ENCODE measurements around the gene ADCY9. TPM values are rescaled to one million over a fixed set of nuclear protein-coding genes. Genes with fewer than 3 reads are reported as not detected.
"Not testable (repeated sequence)": the region's sequence is repeated elsewhere in the genome, so short reads cannot be mapped to it uniquely, and the experiment has no call there.

Gene ADCY9
- total RNA-seq, 1 donor from 2014 or later: 49.6 TPM

GRCh38 chr16:3957344-3957980 lies 158.8 kb downstream of the ADCY9 start:
- H3K4me3 ChIP-seq: no peak overlapping the region
- peaks cover 26% of the 10 kb centered on the region for H3K4me1 ChIP-seq
- DNase-seq: no peak
- TF ChIP-seq CTCF (IDR thresholded peaks at IDR 0.05): no peak
- no peak for ATAC-seq
- intact Hi-C loops (cut with DNase I): no loop called here
- H3K9me3 ChIP-seq: no peaks in the 10 kb centered on the region
- no peaks in the 10 kb centered on the region for H3K27me3 ChIP-seq
- H3K27ac ChIP-seq: no peak overlapping the region
- no peaks in the 10 kb centered on the region for H3K36me3 ChIP-seq

- DNase-seq (peak; percentile 58), ATAC-seq (no peak)
- TF ChIP-seq CTCF (IDR thresholded peaks at IDR 0.05): no peak
- Histone ChIP-seq H3K36me3 (no peaks in the 10 kb centered on the region), H3K9me3 (no peaks in the 10 kb centered on the region), H3K27ac (no peak overlapping the region), H3K27me3 (no peaks in the 10 kb centered on the region), H3K4me3 (no peak overlapping the region), H3K4me1 (peaks cover 21% of the 10 kb centered on the region)
- intact Hi-C loops (cut with DNase I): no loop called here
These were observed 161.8 kb downstream of the ADCY9 start for GRCh38 chr16:3954411-3954921.

GRCh38 chr16:3953728-3954410 lies 162.4 kb downstream of the ADCY9 start:
- peaks cover 23% of the 10 kb centered on the region for H3K4me1 ChIP-seq
- no peak overlapping the region for H3K27ac ChIP-seq
- ATAC-seq (no peak), DNase-seq (peak; percentile 29)
- H3K4me3 ChIP-seq: no peak overlapping the region
- H3K36me3 ChIP-seq: no peaks in the 10 kb centered on the region
- H3K27me3 ChIP-seq: no peaks in the 10 kb centered on the region
- intact Hi-C loops (cut with DNase I): no loop called here
- no peaks in the 10 kb centered on the region for H3K9me3 ChIP-seq
- no peak for TF ChIP-seq CTCF (IDR thresholded peaks at IDR 0.05)

GRCh38 chr16:3952737-3953131 lies 163.5 kb downstream of the ADCY9 start:
- no peak for TF ChIP-seq CTCF (IDR thresholded peaks at IDR 0.05)
- Histone ChIP-seq H3K9me3 (no peaks in the 10 kb centered on the region), H3K27me3 (no peaks in the 10 kb centered on the region), H3K4me1 (peaks cover 23% of the 10 kb centered on the region), H3K27ac (no peak overlapping the region), H3K36me3 (no peaks in the 10 kb centered on the region), H3K4me3 (no peak overlapping the region)
- peak; percentile 6 for ATAC-seq
- intact Hi-C loops (cut with DNase I): no loop called here
- DNase-seq: peak; percentile 48

- H3K27me3 ChIP-seq: no peaks in the 10 kb centered on the region
- peak; percentile 31 for DNase-seq
- no peaks in the 10 kb centered on the region for H3K36me3 ChIP-seq
- no peak for ATAC-seq
- H3K4me3 ChIP-seq: no peak overlapping the region
- TF ChIP-seq CTCF (IDR thresholded peaks at IDR 0.05): no peak
- H3K4me1 ChIP-seq: peaks cover 23% of the 10 kb centered on the region
- intact Hi-C loops (cut with DNase I): no loop called here
- no peak overlapping the region for H3K27ac ChIP-seq
- H3K9me3 ChIP-seq: no peaks in the 10 kb centered on the region
These were observed 164.1 kb downstream of the ADCY9 start for GRCh38 chr16:3951861-3952736.

GRCh38 chr16:3951380-3951779 lies 164.9 kb downstream of the ADCY9 start:
- intact Hi-C loops (cut with DNase I): not testable (repeated sequence)
- H3K27ac ChIP-seq: peak overlapping the region; percentile 85

More at GRCh38 chr16:3951380-3951779, 164.9 kb downstream of the ADCY9 start:
- not testable (repeated sequence) for H3K4me3 ChIP-seq, ATAC-seq, H3K27me3 ChIP-seq, H3K36me3 ChIP-seq, H3K9me3 ChIP-seq
- peaks cover 24% of the 10 kb centered on the region for H3K4me1 ChIP-seq
- peak; percentile 27 for DNase-seq

All from upper lobe of right lung (tissue), 1 donor.